ENCODE data around the gene TLNRD1.

DNA sequence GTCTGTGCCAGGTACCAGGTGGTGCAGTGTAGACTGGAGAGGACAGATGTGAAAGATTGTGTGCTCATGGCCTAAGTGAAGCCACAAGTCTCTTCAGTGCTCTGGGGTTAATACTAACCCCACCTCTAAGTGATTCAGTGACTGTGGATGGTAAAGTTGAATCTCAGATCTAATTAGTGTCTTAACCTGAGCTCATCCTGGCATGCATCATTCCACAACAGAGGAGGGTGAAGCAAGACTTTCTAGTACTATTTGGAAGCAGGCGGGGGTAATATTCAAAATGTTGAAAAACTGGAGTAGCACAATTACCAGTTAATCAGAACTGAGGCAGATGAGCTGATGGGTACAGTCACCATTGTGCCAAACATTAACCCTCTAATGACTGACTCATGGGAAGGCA, 8.3 kb upstream of the TLNRD1 start:
- no peak for TF ChIP-seq POLR2AphosphoS5 (IDR thresholded peaks at IDR 0.05)
- TF ChIP-seq, protein P1, sequence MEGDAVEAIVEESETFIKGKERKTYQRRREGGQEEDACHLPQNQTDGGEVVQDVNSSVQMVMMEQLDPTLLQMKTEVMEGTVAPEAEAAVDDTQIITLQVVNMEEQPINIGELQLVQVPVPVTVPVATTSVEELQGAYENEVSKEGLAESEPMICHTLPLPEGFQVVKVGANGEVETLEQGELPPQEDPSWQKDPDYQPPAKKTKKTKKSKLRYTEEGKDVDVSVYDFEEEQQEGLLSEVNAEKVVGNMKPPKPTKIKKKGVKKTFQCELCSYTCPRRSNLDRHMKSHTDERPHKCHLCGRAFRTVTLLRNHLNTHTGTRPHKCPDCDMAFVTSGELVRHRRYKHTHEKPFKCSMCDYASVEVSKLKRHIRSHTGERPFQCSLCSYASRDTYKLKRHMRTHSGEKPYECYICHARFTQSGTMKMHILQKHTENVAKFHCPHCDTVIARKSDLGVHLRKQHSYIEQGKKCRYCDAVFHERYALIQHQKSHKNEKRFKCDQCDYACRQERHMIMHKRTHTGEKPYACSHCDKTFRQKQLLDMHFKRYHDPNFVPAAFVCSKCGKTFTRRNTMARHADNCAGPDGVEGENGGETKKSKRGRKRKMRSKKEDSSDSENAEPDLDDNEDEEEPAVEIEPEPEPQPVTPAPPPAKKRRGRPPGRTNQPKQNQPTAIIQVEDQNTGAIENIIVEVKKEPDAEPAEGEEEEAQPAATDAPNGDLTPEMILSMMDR (IDR thresholded peaks at IDR 0.05) = no peak
- TF ChIP-seq POLR2A (IDR thresholded peaks at IDR 0.05) = no peak
